HEK293 (cell line): Measurements from ENCODE around the gene FBXO42.

ENCODE experiments used
- CTCF ChIA-PET: fragments of 350-600 bp; formaldehyde crosslinking; extraction: SDS; loops from one replicate; lab custom pipeline; 2021; ENCODE audit warnings: antibody characterized with exemption; lab: Yijun Ruan, JAX
- POLR2A ChIA-PET: fragments of 300-600 bp; formaldehyde crosslinking; extraction: SDS; loops from one replicate; lab custom pipeline; 2020; ENCODE audit warnings: antibody characterized with exemption, inconsistent platforms; lab: Yijun Ruan, JAX
- H3K27ac ChIP-seq: fragments of 200-500 bp; sonication (Bioruptor generic); 2 replicates; pipeline ENCODE4 v1.5.1; 2014; ENCODE audit warnings: low read depth, low read length, control low read depth, inconsistent platforms; ENCODE audit errors: extremely low read depth
- H3K36me3 ChIP-seq, 2 experiments: fragments of 200-500 bp in 1 of 2; sonication (Bioruptor generic) in 1 of 2; 1 replicate in 1 of 2; 2 replicates in 1 of 2; pipeline ENCODE4 v1.5.1; 2014 to 2017; ENCODE audit warnings: inconsistent platforms in 2 of 2, low read length in 2 of 2; ENCODE audit not compliant: control insufficient read depth in 2 of 2, insufficient read depth in 1 of 2
- H3K4me1 ChIP-seq: fragments of 200-500 bp; sonication (Bioruptor generic); 2 replicates; pipeline ENCODE4 v1.5.1; 2014; ENCODE audit warnings: mild to moderate bottlenecking, low read length, inconsistent platforms; ENCODE audit not compliant: control insufficient read depth, insufficient read depth
- H3K4me3 ChIP-seq: 2 replicates; pipeline ENCODE4 v1.5.1; 2011; ENCODE audit warnings: low read depth, mild to moderate bottlenecking, control low read depth, low read length, moderate library complexity
- H3K9me3 ChIP-seq: fragments of 200-500 bp; sonication (Bioruptor generic); 2 replicates; pipeline ENCODE4 v1.5.1; 2014; ENCODE audit warnings: low read depth, low read length, inconsistent platforms; ENCODE audit not compliant: control insufficient read depth, insufficient read depth
- BCL11A ChIP-seq: fragments of 450-650 bp; formaldehyde crosslinking; IDR thresholded peaks from 2 replicates; pipeline ENCODE4 v1.5.1; 2016; ENCODE audit warnings: low read depth, missing biosample characterization, missing genetic modification characterization
- BCL11B ChIP-seq: fragments of 450-650 bp; formaldehyde crosslinking; IDR thresholded peaks from 2 replicates; pipeline ENCODE4 v1.5.1; 2016; ENCODE audit warnings: low read depth, missing biosample characterization, missing genetic modification characterization
- FEZF1 ChIP-seq: fragments of 450-650 bp; formaldehyde crosslinking; IDR thresholded peaks from 2 replicates; pipeline ENCODE4 v1.5.1; 2016; ENCODE audit warnings: missing biosample characterization, missing genetic modification characterization
- MZF1 ChIP-seq: fragments of 450-650 bp; formaldehyde crosslinking; IDR thresholded peaks from 2 replicates; pipeline ENCODE4 v1.5.1; 2017; ENCODE audit warnings: missing biosample characterization, missing genetic modification characterization, borderline replicate concordance
- SCRT1 ChIP-seq: fragments of 450-650 bp; formaldehyde crosslinking; IDR thresholded peaks from 2 replicates; pipeline ENCODE4 v1.5.1; 2016; ENCODE audit warnings: missing biosample characterization, missing genetic modification characterization, borderline replicate concordance
- ZBTB1 ChIP-seq: fragments of 450-650 bp; formaldehyde crosslinking; IDR thresholded peaks from 2 replicates; pipeline ENCODE4 v1.5.1; 2016; ENCODE audit warnings: missing biosample characterization, missing genetic modification characterization
- ZNF114 ChIP-seq: fragments of 450-650 bp; formaldehyde crosslinking; IDR thresholded peaks from 2 replicates; pipeline ENCODE4 v1.5.0; 2017; ENCODE audit warnings: missing biosample characterization, missing genetic modification characterization
- ZNF121 ChIP-seq: fragments of 450-650 bp; formaldehyde crosslinking; IDR thresholded peaks from 2 replicates; pipeline ENCODE4 v1.5.1; 2016; ENCODE audit warnings: missing biosample characterization, missing genetic modification characterization
- ZNF146 ChIP-seq: fragments of 450-650 bp; formaldehyde crosslinking; IDR thresholded peaks from 2 replicates; pipeline ENCODE4 v1.5.1; 2016; ENCODE audit warnings: missing biosample characterization, missing genetic modification characterization
- ZNF175 ChIP-seq: fragments of 450-650 bp; formaldehyde crosslinking; IDR thresholded peaks from 2 replicates; pipeline ENCODE4 v1.5.1; 2016; ENCODE audit warnings: missing biosample characterization, missing genetic modification characterization
- ZNF221 ChIP-seq: fragments of 450-650 bp; formaldehyde crosslinking; IDR thresholded peaks from 2 replicates; pipeline ENCODE4 v1.5.1; 2017; ENCODE audit warnings: missing biosample characterization, missing genetic modification characterization, borderline replicate concordance
- ZNF302 ChIP-seq: fragments of 450-650 bp; formaldehyde crosslinking; IDR thresholded peaks from 2 replicates; pipeline ENCODE4 v1.5.1; 2016; ENCODE audit warnings: missing biosample characterization, missing genetic modification characterization, low read depth
- ZNF335 ChIP-seq: fragments of 450-650 bp; formaldehyde crosslinking; conservative IDR thresholded peaks from 2 replicates; pipeline ENCODE4 v1.5.1; 2016; ENCODE audit warnings: missing biosample characterization, missing genetic modification characterization
- ZNF391 ChIP-seq: fragments of 450-650 bp; formaldehyde crosslinking; IDR thresholded peaks from 2 replicates; pipeline ENCODE4 v1.5.1; 2016; ENCODE audit warnings: low read depth, missing biosample characterization, missing genetic modification characterization, borderline replicate concordance
- ZNF423 ChIP-seq: fragments of 450-650 bp; formaldehyde crosslinking; IDR thresholded peaks from 2 replicates; pipeline ENCODE4 v1.5.1; 2016; ENCODE audit warnings: missing biosample characterization, missing genetic modification characterization
- ZNF654 ChIP-seq: fragments of 450-650 bp; formaldehyde crosslinking; IDR thresholded peaks from 2 replicates; pipeline ENCODE4 v1.5.1; 2016; ENCODE audit warnings: low read depth, missing biosample characterization, missing genetic modification characterization
- ZNF664 ChIP-seq: fragments of 450-650 bp; formaldehyde crosslinking; IDR thresholded peaks from 2 replicates; pipeline ENCODE4 v1.5.1; 2016; ENCODE audit warnings: missing biosample characterization, missing genetic modification characterization
- ZNF707 ChIP-seq: fragments of 450-650 bp; formaldehyde crosslinking; IDR thresholded peaks from 2 replicates; pipeline ENCODE4 v1.5.1; 2016; ENCODE audit warnings: missing biosample characterization, missing genetic modification characterization
- ZNF777 ChIP-seq: fragments of 450-650 bp; formaldehyde crosslinking; IDR thresholded peaks from 2 replicates; pipeline ENCODE4 v1.5.1; 2017; ENCODE audit warnings: missing biosample characterization, missing genetic modification characterization, borderline replicate concordance
- ZNF830 ChIP-seq: fragments of 450-650 bp; IDR thresholded peaks from 2 replicates; pipeline ENCODE4 v1.5.0; 2018; ENCODE audit warnings: missing biosample characterization, missing genetic modification characterization, low read depth, mild to moderate bottlenecking, moderate library complexity
- ZSCAN16 ChIP-seq: fragments of 450-650 bp; formaldehyde crosslinking; IDR thresholded peaks from 2 replicates; pipeline ENCODE4 v1.5.1; 2016; ENCODE audit warnings: missing biosample characterization, missing genetic modification characterization
- ZSCAN23 ChIP-seq: fragments of 450-650 bp; formaldehyde crosslinking; IDR thresholded peaks from 2 replicates; pipeline ENCODE4 v1.5.1; 2016; ENCODE audit warnings: missing biosample characterization, missing genetic modification characterization
- TF ChIP-seq, protein P1 (sequence below): sonication (generic); formaldehyde crosslinking; IDR thresholded peaks from 2 replicates; pipeline ENCODE4 v1.8.1; 2022; ENCODE audit warnings: mild to moderate bottlenecking, moderate library complexity, missing genetic modification reagents
- TF ChIP-seq, protein P2 (sequence below): fragments of 450-650 bp; formaldehyde crosslinking; IDR thresholded peaks from 2 replicates; pipeline ENCODE4 v1.5.1; 2016; ENCODE audit warnings: missing biosample characterization, missing genetic modification characterization
- TF ChIP-seq, protein P3 (sequence below): fragments of 450-650 bp; formaldehyde crosslinking; IDR thresholded peaks from 2 replicates; pipeline ENCODE4 v1.5.0; 2017; ENCODE audit warnings: missing biosample characterization, missing genetic modification characterization, borderline replicate concordance
- TF ChIP-seq, protein P4 (sequence below): fragments of 450-650 bp; formaldehyde crosslinking; IDR thresholded peaks from 2 replicates; pipeline ENCODE4 v1.5.1; 2016; ENCODE audit warnings: missing biosample characterization, missing genetic modification characterization, low read depth

The FBXO42 gene

DNA sequence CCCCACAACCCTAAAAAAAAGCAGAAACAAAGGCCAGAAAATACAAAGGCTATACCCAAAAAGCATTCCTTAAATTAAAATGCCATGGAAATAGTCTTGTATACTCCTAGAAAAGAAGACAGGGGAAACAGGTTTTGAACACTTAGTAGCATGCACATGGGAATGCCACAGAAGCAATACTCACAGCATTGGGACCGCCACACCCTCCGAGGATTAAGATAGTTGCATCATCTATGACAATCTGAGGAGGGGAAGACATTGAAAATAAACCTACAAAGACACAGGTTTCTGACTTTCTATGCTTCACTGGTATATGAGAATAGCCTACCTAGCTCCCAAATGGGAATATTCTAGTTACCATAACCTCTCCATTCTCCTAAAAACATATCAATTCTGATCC is 99.4 kb downstream of the FBXO42 start:
- peaks cover 4 to 61% of the 10 kb centered on the region in 2 experiments; a peak in 2 of 3 replicates for H3K36me3 ChIP-seq
- POLR2A ChIA-PET, result no interaction called here
- CTCF ChIA-PET, result interaction anchor here (1.0 kb wide), 1 partner anchor 172 kb away, joined by 3 read pairs; no protein-coding TSS in a partner anchor

DNA sequence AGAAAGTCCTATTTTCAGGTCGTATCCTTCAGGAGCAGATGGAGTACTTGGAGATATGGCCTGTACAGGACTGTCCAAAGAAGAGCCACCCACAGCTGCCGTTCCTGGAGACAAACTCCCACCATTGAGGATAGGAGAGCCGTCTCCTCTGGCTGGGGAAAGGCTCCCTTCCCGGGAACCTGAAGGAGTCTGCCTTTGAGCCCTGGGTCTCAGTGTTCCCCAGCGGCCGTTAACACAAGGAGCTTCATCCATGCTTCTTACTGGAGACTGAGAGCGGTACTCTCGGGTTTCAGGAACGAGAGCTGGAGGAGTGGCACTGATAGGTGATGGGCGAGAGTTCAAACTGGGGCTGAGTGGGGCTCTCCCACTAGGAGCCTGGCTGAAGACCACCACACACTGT is 100.9 kb downstream of the FBXO42 start:
- TF ChIP-seq ZNF221 (tag by site-specific recombination) (no peak), ZNF777 (tag by site-specific recombination) (no peak), ZNF335 (no peak), ZNF146 (tag by site-specific recombination) (no peak), FEZF1 (tag by site-specific recombination) (no peak), BCL11A (no peak), ZNF707 (tag by site-specific recombination) (no peak), BCL11B (tag by site-specific recombination) (no peak), ZBTB1 (tag by site-specific recombination) (no peak), ZNF121 (no peak), ZNF391 (tag by site-specific recombination) (no peak)
- TF ChIP-seq, protein P1, sequence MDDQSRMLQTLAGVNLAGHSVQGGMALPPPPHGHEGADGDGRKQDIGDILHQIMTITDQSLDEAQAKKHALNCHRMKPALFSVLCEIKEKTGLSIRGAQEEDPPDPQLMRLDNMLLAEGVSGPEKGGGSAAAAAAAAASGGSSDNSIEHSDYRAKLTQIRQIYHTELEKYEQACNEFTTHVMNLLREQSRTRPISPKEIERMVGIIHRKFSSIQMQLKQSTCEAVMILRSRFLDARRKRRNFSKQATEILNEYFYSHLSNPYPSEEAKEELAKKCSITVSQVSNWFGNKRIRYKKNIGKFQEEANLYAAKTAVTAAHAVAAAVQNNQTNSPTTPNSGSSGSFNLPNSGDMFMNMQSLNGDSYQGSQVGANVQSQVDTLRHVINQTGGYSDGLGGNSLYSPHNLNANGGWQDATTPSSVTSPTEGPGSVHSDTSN, result no peak
- H3K27ac ChIP-seq, result no peak overlapping the region
- peaks cover 4 to 69% of the 10 kb centered on the region in 2 experiments; a peak in 2 of 3 replicates for H3K36me3 ChIP-seq
- CTCF ChIA-PET, result no interaction called here
- H3K9me3 ChIP-seq, result no peaks in the 10 kb centered on the region
- H3K4me1 ChIP-seq, result peaks cover 17% of the 10 kb centered on the region
- POLR2A ChIA-PET, result no interaction called here
- H3K4me3 ChIP-seq, result no peak overlapping the region

More for the DNA sequence above, 99.4 kb downstream of the FBXO42 start:
- Histone ChIP-seq H3K4me1 (peaks cover 16% of the 10 kb centered on the region), H3K4me3 (no peak overlapping the region), H3K9me3 (no peaks in the 10 kb centered on the region), H3K27ac (no peak overlapping the region)
- TF ChIP-seq, protein P2, sequence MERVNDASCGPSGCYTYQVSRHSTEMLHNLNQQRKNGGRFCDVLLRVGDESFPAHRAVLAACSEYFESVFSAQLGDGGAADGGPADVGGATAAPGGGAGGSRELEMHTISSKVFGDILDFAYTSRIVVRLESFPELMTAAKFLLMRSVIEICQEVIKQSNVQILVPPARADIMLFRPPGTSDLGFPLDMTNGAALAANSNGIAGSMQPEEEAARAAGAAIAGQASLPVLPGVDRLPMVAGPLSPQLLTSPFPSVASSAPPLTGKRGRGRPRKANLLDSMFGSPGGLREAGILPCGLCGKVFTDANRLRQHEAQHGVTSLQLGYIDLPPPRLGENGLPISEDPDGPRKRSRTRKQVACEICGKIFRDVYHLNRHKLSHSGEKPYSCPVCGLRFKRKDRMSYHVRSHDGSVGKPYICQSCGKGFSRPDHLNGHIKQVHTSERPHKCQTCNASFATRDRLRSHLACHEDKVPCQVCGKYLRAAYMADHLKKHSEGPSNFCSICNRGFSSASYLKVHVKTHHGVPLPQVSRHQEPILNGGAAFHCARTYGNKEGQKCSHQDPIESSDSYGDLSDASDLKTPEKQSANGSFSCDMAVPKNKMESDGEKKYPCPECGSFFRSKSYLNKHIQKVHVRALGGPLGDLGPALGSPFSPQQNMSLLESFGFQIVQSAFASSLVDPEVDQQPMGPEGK (tag by site-specific recombination), result no peak
- TF ChIP-seq, protein P3, sequence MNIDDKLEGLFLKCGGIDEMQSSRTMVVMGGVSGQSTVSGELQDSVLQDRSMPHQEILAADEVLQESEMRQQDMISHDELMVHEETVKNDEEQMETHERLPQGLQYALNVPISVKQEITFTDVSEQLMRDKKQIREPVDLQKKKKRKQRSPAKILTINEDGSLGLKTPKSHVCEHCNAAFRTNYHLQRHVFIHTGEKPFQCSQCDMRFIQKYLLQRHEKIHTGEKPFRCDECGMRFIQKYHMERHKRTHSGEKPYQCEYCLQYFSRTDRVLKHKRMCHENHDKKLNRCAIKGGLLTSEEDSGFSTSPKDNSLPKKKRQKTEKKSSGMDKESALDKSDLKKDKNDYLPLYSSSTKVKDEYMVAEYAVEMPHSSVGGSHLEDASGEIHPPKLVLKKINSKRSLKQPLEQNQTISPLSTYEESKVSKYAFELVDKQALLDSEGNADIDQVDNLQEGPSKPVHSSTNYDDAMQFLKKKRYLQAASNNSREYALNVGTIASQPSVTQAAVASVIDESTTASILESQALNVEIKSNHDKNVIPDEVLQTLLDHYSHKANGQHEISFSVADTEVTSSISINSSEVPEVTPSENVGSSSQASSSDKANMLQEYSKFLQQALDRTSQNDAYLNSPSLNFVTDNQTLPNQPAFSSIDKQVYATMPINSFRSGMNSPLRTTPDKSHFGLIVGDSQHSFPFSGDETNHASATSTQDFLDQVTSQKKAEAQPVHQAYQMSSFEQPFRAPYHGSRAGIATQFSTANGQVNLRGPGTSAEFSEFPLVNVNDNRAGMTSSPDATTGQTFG, result no peak
- no peak for TF ChIP-seq ZNF114
- no peak for TF ChIP-seq SCRT1 (tag by site-specific recombination)
- TF ChIP-seq ZSCAN23, result no peak
- TF ChIP-seq BCL11B (tag by site-specific recombination), result no peak
- no peak for TF ChIP-seq ZNF423 (tag by site-specific recombination)
- TF ChIP-seq MZF1 (tag by site-specific recombination), result no peak
- no peak for TF ChIP-seq ZBTB1 (tag by site-specific recombination)
- TF ChIP-seq ZNF302 (tag by site-specific recombination), result no peak
- TF ChIP-seq ZNF175, result no peak
- TF ChIP-seq, protein P4, sequence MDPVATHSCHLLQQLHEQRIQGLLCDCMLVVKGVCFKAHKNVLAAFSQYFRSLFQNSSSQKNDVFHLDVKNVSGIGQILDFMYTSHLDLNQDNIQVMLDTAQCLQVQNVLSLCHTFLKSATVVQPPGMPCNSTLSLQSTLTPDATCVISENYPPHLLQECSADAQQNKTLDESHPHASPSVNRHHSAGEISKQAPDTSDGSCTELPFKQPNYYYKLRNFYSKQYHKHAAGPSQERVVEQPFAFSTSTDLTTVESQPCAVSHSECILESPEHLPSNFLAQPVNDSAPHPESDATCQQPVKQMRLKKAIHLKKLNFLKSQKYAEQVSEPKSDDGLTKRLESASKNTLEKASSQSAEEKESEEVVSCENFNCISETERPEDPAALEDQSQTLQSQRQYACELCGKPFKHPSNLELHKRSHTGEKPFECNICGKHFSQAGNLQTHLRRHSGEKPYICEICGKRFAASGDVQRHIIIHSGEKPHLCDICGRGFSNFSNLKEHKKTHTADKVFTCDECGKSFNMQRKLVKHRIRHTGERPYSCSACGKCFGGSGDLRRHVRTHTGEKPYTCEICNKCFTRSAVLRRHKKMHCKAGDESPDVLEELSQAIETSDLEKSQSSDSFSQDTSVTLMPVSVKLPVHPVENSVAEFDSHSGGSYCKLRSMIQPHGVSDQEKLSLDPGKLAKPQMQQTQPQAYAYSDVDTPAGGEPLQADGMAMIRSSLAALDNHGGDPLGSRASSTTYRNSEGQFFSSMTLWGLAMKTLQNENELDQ (tag by site-specific recombination), result no peak
- TF ChIP-seq ZNF654 (tag by site-specific recombination), result no peak
- TF ChIP-seq ZSCAN16, result no peak
- TF ChIP-seq ZNF830 (tag by site-specific recombination), result no peak
- no peak for TF ChIP-seq ZNF664 (tag by site-specific recombination)
